ENCODE measurements around the gene RABL2A.
"Not testable (repeated sequence)": the region's sequence is repeated elsewhere in the genome, so short reads cannot be mapped to it uniquely, and the experiment has no call there.

RABL2A gene

GRCh38 chr2:113626616-113627330 lies at the start of gene RABL2A:
Gene RABL2A, plus strand, starts transcription at chr2:113627266. Its CDS starts 1,341 bp downstream, at chr2:113628607.
- H3K36me3 Mint-ChIP-seq; H3K27me3 Mint-ChIP-seq; H3K9me3 Mint-ChIP-seq (ENCODE audit: low read depth); H3K4me1 Mint-ChIP-seq (ENCODE audit: low read depth): not testable (repeated sequence)
- Mint-ChIP-seq H3K27ac (peak within 1 kb of the TSS; percentile 93), H3K4me3 (peak within 1 kb of the TSS; percentile 92)

GRCh38 chr2:113578508-113578907 lies 48.6 kb upstream of the RABL2A start:
- H3K27me3 Mint-ChIP-seq, H3K4me3 Mint-ChIP-seq, H3K36me3 Mint-ChIP-seq: not testable (repeated sequence)

GRCh38 chr2:113582473-113582872 lies 44.6 kb upstream of the RABL2A start:
- H3K4me1 Mint-ChIP-seq (ENCODE audit: low read depth): peaks cover 24% of the 10 kb centered on the region
- not testable (repeated sequence) for H3K36me3 Mint-ChIP-seq; H3K27me3 Mint-ChIP-seq; H3K9me3 Mint-ChIP-seq (ENCODE audit: low read depth)
- H3K4me3 Mint-ChIP-seq: peak overlapping the region; percentile 76
- peak overlapping the region; percentile 66 for H3K27ac Mint-ChIP-seq

More at GRCh38 chr2:113578508-113578907, 48.6 kb upstream of the RABL2A start:
- H3K27ac Mint-ChIP-seq; H3K4me1 Mint-ChIP-seq (ENCODE audit: low read depth); H3K9me3 Mint-ChIP-seq (ENCODE audit: low read depth): not testable (repeated sequence)

DNA sequence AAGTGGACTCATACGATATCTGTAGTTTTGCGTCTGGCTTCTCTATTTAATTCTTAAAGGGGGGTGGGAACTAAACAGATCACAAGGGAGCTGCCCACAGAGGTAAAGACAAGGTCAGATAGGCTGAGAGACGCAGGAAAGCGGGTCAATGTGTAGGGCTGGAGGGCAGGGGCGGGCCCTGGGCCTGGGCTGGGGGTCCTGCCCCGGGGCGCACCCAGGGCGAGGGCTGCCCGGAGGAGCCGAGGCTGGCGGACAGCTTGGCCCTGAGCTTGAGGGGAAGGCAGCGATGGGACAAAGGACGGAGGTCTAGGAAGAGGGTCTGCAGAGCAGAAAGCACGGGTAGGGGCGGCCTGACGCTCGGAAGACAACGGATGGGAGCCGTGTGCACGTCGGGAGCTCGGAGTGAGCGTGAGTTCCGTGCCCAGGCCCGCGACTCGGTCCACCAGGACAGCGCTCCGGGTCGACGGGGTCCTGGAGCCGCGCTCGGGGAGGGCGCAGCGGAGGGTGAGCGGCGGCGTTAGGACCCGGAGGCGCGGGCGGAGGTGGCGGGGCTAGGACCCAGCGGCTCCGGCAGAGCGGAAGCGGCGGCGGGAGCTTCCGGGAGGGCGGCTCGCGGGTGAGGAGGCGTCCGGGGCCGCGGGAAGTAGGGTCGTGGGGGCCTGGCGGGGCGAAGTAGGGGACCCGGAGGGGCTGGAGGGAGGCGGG lies 43.4 kb upstream of the RABL2A start:
- H3K9me3 Mint-ChIP-seq (ENCODE audit: low read depth); H3K27me3 Mint-ChIP-seq; H3K36me3 Mint-ChIP-seq: not testable (repeated sequence)
- Mint-ChIP-seq H3K27ac (peak overlapping the region; percentile 83), H3K4me3 (peak overlapping the region; percentile 89), H3K4me1 (ENCODE audit: low read depth) (peaks cover 24% of the 10 kb centered on the region)

DNA sequence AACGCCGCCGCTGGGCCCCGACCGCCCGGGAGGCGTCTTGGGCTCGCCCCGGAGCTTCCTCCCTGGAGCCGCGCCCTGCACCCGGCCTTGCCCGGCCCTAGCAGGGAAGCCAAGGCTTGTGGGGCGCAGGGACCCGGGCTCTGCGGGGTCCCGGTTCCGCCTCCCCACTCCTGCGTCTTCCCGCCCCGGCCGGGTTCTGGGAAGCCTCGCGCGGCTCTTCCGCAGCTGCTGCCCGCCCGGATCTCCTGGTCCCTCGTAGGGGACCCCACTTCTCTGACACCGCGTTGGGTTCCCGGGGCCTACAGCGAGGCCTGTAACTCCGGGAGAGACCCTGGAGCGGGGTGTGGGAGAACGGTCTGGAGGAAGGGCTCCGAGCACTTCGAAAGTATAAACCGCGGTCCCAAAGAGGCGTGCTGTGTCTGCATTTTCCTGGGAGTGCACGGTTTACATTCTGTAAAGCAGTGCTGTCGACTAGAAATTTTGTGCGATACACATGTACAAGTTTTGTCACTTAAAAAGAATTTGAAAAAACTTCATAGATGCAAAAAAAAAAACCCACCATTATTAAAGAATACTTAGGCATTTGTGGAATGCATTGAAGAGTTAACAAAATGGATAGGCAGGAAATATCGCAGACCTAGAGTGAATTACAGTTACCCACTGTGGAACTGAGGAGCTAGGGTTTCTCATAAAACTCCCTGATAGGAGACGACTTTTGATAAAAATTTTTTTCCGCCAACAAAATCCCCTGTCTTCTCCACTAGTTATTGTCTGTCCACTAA lies 42.6 kb upstream of the RABL2A start:
- not testable (repeated sequence) for H3K9me3 Mint-ChIP-seq (ENCODE audit: low read depth); H3K36me3 Mint-ChIP-seq; H3K27me3 Mint-ChIP-seq
- H3K27ac Mint-ChIP-seq: peak overlapping the region; percentile 75
- H3K4me3 Mint-ChIP-seq: peak overlapping the region; percentile 83
- H3K4me1 Mint-ChIP-seq (ENCODE audit: low read depth): peaks cover 24% of the 10 kb centered on the region

DNA sequence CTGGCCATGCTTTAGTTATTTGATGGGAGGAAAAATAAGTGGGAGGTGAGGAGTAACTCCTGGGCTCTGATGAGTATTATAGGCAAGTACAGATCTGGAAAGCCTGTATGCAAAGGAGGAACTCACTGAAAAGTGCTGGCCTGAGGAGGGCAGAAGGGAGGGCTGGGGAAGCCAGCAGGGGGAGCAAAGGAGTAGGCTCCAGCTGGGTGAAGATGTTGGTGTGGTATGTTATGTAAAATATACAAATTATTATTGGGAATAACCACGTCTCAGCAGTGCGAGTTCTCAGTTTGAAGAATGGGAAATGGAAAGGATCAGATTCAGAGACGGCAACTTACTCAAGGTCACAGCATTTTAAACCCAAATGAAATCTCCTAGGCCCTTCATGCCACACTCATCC lies 39.9 kb upstream of the RABL2A start:
- not testable (repeated sequence) for H3K4me3 Mint-ChIP-seq; H3K36me3 Mint-ChIP-seq; H3K27me3 Mint-ChIP-seq; H3K27ac Mint-ChIP-seq; H3K9me3 Mint-ChIP-seq (ENCODE audit: low read depth)
- H3K4me1 Mint-ChIP-seq (ENCODE audit: low read depth): peaks cover 26% of the 10 kb centered on the region

DNA sequence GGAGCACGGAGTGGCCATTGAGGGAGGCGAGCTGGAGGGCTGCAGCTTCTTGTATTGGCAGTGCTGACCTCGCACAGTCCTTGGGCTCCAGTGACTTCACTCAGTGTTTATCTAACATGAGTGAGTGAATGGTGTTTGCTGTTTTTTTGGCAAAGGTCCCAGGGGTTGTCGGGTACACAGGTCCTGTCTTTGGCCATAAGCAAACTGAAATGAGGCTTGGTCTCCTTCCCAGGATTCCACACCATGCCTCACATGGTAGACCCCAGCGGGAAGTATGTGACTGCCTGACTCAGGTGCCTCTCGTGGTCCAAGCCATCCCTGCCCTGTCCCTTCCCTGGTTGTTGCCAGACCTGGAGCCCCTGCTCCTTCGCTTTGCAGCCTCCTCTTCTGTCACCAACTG lies 37.5 kb upstream of the RABL2A start:
- not testable (repeated sequence) for H3K4me3 Mint-ChIP-seq; H3K27me3 Mint-ChIP-seq; H3K36me3 Mint-ChIP-seq; H3K9me3 Mint-ChIP-seq (ENCODE audit: low read depth); H3K27ac Mint-ChIP-seq
- H3K4me1 Mint-ChIP-seq (ENCODE audit: low read depth): peaks cover 16% of the 10 kb centered on the region

DNA sequence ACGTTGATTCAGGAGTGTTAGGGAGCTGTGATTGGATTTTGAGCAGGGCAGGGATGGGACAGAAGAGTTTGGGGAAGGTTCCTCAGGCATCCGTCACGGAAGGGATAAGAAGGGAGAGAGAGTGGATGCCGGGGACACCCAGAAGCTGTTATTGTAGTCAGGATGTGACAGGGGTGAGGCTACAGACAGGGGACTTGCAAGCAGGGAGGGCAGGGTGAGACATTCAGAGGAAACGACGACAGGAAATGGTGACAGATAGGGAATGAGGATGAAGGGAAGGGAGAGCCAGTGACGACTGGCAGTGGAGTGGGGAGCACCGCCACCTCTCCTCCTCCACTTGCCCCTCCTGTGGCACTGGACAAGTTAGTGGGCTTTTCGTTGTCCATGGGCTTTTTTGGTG lies 35.1 kb upstream of the RABL2A start:
- H3K27ac Mint-ChIP-seq: not testable (repeated sequence)

DNA sequence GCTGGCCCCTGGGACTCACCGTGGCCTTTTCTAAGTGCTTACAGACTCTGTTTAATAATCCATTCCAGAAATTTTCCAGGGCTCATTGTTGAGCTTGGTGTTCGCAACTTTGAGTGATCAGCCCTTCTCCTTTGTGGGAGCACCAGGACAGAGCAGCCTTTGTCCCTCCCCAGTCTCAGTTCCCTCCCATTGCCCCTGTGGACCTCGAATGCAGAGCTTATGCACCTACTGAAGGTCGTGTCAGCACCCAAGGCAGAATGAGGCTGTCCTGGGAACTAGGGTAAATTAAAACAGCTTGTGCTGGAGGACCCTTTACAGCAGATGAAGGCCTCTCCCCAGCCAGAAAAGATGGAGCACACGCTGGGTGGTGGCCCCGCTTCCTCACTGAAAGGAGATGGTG lies 33.8 kb upstream of the RABL2A start:
- not testable (repeated sequence) for H3K4me3 Mint-ChIP-seq

More for the DNA sequence above, 35.1 kb upstream of the RABL2A start:
- H3K4me1 Mint-ChIP-seq (ENCODE audit: low read depth); H3K4me3 Mint-ChIP-seq; H3K9me3 Mint-ChIP-seq (ENCODE audit: low read depth); H3K36me3 Mint-ChIP-seq; H3K27me3 Mint-ChIP-seq: not testable (repeated sequence)

DNA sequence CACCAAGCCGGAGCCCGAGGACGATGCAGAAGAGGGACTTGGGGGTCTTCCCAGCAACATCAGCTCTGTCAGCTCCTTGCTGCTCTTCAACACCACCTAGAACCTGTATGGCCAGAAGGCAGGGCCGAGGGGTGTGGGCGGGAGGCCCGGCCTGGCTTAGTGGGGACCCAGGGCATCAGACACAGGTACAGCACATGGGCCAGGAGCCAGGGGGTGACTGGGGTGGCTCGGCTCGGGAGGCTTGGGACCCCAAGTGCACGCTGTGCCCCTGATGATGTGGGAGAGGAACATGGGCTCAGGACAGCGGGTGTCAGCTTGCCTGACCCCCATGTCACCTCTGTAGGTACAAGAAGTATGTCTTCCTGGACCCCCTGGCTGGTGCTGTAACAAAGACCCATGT lies 31.3 kb upstream of the RABL2A start:
- not testable (repeated sequence) for H3K27me3 Mint-ChIP-seq; H3K4me3 Mint-ChIP-seq; H3K4me1 Mint-ChIP-seq (ENCODE audit: low read depth); H3K27ac Mint-ChIP-seq; H3K9me3 Mint-ChIP-seq (ENCODE audit: low read depth); H3K36me3 Mint-ChIP-seq

More for the DNA sequence above, 33.8 kb upstream of the RABL2A start:
- H3K4me1 Mint-ChIP-seq (ENCODE audit: low read depth); H3K27me3 Mint-ChIP-seq; H3K9me3 Mint-ChIP-seq (ENCODE audit: low read depth); H3K27ac Mint-ChIP-seq; H3K36me3 Mint-ChIP-seq: not testable (repeated sequence)

- H3K27me3 Mint-ChIP-seq; H3K4me1 Mint-ChIP-seq (ENCODE audit: low read depth); H3K4me3 Mint-ChIP-seq; H3K36me3 Mint-ChIP-seq; H3K9me3 Mint-ChIP-seq (ENCODE audit: low read depth); H3K27ac Mint-ChIP-seq: not testable (repeated sequence)
Measured at GRCh38 chr2:113597164-113597563, 29.9 kb upstream of the RABL2A start.

DNA sequence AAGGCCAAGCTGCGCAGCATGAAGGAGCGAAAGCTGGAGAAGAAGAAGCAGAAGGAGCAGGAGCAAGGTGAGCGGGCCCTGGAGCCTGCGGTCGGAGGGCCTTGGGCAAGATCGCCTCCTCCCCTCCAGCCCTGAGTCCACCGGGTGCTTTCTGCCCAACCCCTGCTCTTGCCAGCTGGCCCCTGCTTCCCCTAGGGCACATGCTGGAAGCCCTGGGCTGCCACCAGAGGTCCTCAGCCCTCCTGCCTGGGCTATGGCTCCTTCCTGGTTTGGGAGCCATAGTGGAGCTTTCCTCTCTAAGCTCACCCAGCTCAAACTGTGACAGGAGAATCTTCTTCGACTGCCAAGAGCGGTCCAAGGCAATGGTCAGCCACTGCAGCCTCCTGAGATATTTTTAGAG lies 29.5 kb upstream of the RABL2A start:
- H3K27me3 Mint-ChIP-seq; H3K9me3 Mint-ChIP-seq (ENCODE audit: low read depth); H3K36me3 Mint-ChIP-seq; H3K27ac Mint-ChIP-seq; H3K4me1 Mint-ChIP-seq (ENCODE audit: low read depth); H3K4me3 Mint-ChIP-seq: not testable (repeated sequence)

GRCh38 chr2:113598180-113598579 lies 28.9 kb upstream of the RABL2A start:
- H3K27ac Mint-ChIP-seq; H3K4me3 Mint-ChIP-seq; H3K4me1 Mint-ChIP-seq (ENCODE audit: low read depth); H3K36me3 Mint-ChIP-seq; H3K9me3 Mint-ChIP-seq (ENCODE audit: low read depth); H3K27me3 Mint-ChIP-seq: not testable (repeated sequence)

GRCh38 chr2:113598738-113599137 lies 28.3 kb upstream of the RABL2A start:
- not testable (repeated sequence) for H3K4me3 Mint-ChIP-seq; H3K27me3 Mint-ChIP-seq; H3K9me3 Mint-ChIP-seq (ENCODE audit: low read depth); H3K4me1 Mint-ChIP-seq (ENCODE audit: low read depth); H3K36me3 Mint-ChIP-seq; H3K27ac Mint-ChIP-seq

DNA sequence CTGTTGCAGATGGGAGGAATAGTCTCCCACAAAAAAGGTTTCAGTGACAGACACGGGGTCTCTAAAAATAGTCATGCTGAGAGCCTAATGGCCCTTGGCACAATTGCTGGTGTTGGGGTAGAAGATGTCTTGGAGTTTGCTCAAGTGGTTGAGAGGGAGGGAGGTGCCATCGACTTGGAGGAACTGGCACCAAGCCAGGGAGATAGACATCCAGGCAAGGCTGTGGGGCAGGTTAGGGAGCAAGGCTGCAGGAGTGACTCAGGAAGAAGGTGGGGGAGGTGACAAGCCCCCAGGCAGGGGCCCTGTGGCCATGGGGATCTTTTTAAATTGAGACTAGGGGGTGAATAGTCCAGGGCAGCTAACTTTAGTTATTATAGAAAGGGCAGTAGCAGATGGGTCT lies 27.9 kb upstream of the RABL2A start:
- H3K27ac Mint-ChIP-seq: not testable (repeated sequence)

More for the DNA sequence above, 27.9 kb upstream of the RABL2A start:
- not testable (repeated sequence) for H3K4me1 Mint-ChIP-seq (ENCODE audit: low read depth); H3K4me3 Mint-ChIP-seq; H3K27me3 Mint-ChIP-seq; H3K9me3 Mint-ChIP-seq (ENCODE audit: low read depth); H3K36me3 Mint-ChIP-seq
